Lung microvascular endothelial cell (primary cell): ENCODE data around the gene MUSTN1. TPM values are rescaled to one million over a fixed set of nuclear protein-coding genes. Genes with fewer than 3 reads are reported as not detected.

Experiments
- DNase-seq, 2 donors: peaks; one replicate each; pipeline versions ENCODE4 v3.0.0 to v3.0.0-alpha.2; 2010; ENCODE audit warnings: low read depth in 2 of 2
- total RNA-seq: library from RNA; depleted of rRNA; stranded (reverse); fragments of >200 nt; gene quantifications from 2 replicates; pipeline ENCODE4 v1.2.1, GENCODE V29; 2014

The MUSTN1 gene
- total RNA-seq, 1 donor from 2014 or later = 0.20 TPM

GRCh38 chr3:52786330-52787215, 48.2 kb downstream of the MUSTN1 start:
- no peak for DNase-seq

- DNase-seq = no peak
These were observed 49.8 kb downstream of the MUSTN1 start for GRCh38 chr3:52784931-52785590.

- no peak for DNase-seq
These were observed 50.7 kb downstream of the MUSTN1 start for GRCh38 chr3:52784021-52784621.

GRCh38 chr3:52783211-52783555, 51.6 kb downstream of the MUSTN1 start:
- DNase-seq = no peak

Other genes starting within 250 kb of the MUSTN1 start
- gene PBRM1, start 149.1 kb downstream of the MUSTN1 start, total RNA-seq = 42.7 and 53.2 TPM in 2 replicates
- gene GNL3, start 149.0 kb downstream of the MUSTN1 start, total RNA-seq = 47.5 and 63.1 TPM in 2 replicates
- 41.0 and 47.2 TPM in 2 replicates for gene GLT8D1, start 129.2 kb downstream of the MUSTN1 start, total RNA-seq
- 30.2 and 38.4 TPM in 2 replicates for gene SPCS1, start 128.9 kb downstream of the MUSTN1 start, total RNA-seq
- gene NEK4, start 64.1 kb downstream of the MUSTN1 start, total RNA-seq = 7.0 and 12.3 TPM in 2 replicates
- gene ITIH1, start 57.4 kb downstream of the MUSTN1 start, total RNA-seq = not detected in 2 replicates
- 0.22 and 0.60 TPM in 2 replicates for gene ITIH3, start 40.2 kb downstream of the MUSTN1 start, total RNA-seq
- 0.22 and 0.40 TPM in 2 replicates for gene ITIH4, start 4.3 kb downstream of the MUSTN1 start, total RNA-seq
- 7.0 and 9.7 TPM in 2 replicates for gene STIMATE, start 62.5 kb upstream of the MUSTN1 start, total RNA-seq
- gene SFMBT1, start 211.1 kb upstream of the MUSTN1 start, total RNA-seq = 1.6 and 1.7 TPM in 2 replicates